ENCODE data around the gene SCN2B.

DNA sequence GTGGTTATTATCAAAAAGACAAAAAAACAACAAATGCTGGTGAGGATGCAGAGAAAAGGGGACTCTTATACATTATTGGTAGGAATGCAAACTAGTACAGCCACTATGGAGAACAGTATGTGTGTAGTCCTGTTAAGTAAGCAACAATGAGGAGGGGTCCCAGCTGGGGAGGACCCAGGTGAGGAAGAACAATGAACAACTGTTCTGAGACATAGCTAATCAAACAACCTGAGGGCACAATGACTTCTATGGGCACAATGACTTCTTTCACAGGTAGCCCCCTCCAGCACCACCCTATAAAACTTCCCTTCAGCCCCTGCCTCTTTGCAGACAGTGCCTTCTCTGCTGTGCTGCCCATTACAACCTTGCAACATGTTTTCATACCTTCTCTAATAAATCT lies 42.8 kb upstream of the SCN2B start:
- TF ChIP-seq CTCF (IDR thresholded peaks at IDR 0.05): no peak
- no peak for TF ChIP-seq POLR2A (IDR thresholded peaks at IDR 0.05)

All from testis (tissue), 2 donors.